ENCODE results near the gene MRPL58.

- TF ChIP-seq CTCF (IDR thresholded peaks at IDR 0.05) = no peak
- TF ChIP-seq POLR2A (IDR thresholded peaks at IDR 0.05) = no peak
Measured at GRCh38 chr17:75009139-75009724, 3.2 kb upstream of the MRPL58 start.

All from body of pancreas (tissue), 4 donors.